ENCODE results near the gene FIS1.
"Not testable (repeated sequence)": the region's sequence is repeated elsewhere in the genome, so short reads cannot be mapped to it uniquely, and the experiment has no call there.

Gene FIS1

GRCh38 chr7:101244375-101245146 is at the start of gene FIS1:
Gene FIS1, minus strand, starts transcription at chr7:101245081. Its CDS starts 77 bp downstream, at chr7:101245004.
- peak; percentile 66 for DNase-seq (ENCODE audit: low read depth)
- peak; percentile 93 for TF ChIP-seq CTCF (IDR thresholded peaks at IDR 0.05; ENCODE audit: control insufficient read depth, extremely low read depth, insufficient read depth)
- peak within 1 kb of the TSS; percentile 98 for H3K4me3 ChIP-seq (ENCODE audit: low read depth, low read length)

DNA sequence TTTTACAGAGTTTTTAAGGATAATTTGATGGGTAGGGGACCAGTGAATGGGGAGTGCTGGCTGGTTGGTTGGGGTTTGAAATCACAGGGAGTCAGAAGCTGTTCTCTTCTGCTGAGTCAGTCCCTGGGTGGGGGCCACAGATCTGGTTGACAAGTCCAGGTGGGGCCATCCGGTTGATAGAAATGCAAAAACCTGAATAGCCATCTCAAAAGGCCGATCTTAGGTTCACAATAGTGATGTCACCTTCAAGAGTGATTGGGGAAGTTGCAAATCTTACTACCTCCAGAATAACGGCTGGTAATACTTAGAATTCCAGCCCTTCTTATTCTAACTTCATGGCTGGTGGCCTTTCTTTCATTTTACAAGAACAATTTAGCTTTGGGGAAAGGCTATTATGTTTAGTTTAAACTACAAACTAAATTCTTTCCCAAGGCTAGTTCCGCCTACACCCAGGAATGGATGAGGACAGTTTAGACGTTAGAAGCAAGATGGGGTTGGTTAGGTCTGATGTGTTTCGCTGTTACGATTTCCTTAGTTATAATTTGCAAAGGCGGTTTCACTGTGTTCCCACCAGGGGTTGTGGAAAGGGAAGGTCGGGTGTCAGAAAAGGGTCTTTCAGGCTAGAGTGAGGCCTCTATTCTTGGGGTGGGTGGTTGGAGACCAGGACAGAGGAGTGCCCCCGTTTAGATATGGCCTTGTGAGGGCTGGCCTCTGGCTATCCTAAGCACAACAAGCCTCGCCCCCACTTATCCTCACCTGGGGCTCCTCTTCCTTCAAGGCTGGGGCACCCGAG is 49.4 kb upstream of the FIS1 start:
- H3K4me3 ChIP-seq (ENCODE audit: low read depth, low read length): no peak overlapping the region
- no peak for TF ChIP-seq CTCF (IDR thresholded peaks at IDR 0.05; ENCODE audit: control insufficient read depth, extremely low read depth, insufficient read depth)
- DNase-seq (ENCODE audit: low read depth): no peak

GRCh38 chr7:101293069-101294021 is 48.5 kb upstream of the FIS1 start:
- not testable (repeated sequence) for H3K4me3 ChIP-seq (ENCODE audit: low read depth, low read length); DNase-seq (ENCODE audit: low read depth)

DNA sequence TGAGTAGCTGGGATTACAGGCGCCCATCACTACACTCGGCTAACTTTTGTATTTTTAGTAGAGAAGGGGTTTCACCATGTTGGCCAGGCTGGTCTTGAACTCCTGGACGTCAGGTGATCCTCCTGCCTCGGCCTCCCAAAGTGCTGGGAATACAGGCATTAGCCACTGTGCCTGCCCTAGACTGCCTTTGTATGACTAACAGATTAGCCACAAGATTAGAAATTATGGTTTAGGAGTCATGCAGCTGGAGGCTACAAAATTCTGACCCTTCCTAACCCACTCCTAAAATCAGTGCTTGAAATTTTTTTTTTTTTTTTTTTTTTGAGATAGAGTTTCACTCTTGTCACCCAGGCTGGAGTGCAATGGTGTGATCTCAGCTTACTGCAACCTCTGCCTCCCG is 47.7 kb upstream of the FIS1 start:
- DNase-seq (ENCODE audit: low read depth); H3K4me3 ChIP-seq (ENCODE audit: low read depth, low read length): not testable (repeated sequence)

DNA sequence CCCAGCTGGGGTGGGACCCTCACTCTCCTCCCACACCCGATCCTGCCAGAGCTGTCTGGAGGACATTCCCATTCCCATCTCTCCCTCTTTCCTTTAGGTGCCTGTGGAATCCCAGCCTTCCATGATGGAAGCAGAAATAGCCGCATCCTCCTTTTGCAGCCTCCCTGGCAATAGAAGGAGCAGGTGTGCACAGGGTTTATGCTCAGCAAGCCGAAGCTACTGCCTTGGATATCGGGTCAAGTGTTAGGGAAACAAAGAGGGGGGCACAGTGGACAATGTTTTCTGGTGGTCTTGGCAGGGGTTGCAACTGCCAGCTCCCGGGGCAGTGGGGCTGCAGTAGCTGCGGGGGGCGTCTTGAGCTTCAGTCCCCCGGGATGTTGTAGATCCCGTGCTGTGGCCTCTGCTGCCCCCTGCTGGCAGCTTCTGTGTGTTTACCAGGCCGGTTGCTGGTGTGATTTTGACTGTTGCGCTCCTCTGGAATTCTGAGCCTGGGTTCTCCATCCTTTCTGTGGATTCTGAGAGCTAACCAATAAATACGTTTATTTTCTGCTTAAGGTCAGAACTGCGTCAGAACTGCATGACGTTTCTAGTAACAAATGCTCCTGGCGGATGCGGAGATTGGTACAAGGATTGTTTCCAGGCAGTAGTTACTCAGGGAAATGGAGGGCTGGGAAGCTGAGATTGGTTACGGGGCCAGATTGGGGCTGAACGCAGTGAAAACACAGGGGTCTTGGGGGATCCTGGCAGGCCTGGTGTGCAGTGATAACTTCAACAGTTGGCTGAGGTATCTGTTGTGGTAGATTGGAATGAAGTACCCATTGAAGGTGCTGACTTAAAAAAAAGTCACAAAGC is 45.5 kb upstream of the FIS1 start:
- DNase-seq (ENCODE audit: low read depth): not testable (repeated sequence)
- H3K4me3 ChIP-seq (ENCODE audit: low read depth, low read length): 0 out of 2 replicates have a peak overlapping the region, but pooled peaks have one; percentile 7
- TF ChIP-seq CTCF (IDR thresholded peaks at IDR 0.05; ENCODE audit: control insufficient read depth, extremely low read depth, insufficient read depth): peak; percentile 56

DNA sequence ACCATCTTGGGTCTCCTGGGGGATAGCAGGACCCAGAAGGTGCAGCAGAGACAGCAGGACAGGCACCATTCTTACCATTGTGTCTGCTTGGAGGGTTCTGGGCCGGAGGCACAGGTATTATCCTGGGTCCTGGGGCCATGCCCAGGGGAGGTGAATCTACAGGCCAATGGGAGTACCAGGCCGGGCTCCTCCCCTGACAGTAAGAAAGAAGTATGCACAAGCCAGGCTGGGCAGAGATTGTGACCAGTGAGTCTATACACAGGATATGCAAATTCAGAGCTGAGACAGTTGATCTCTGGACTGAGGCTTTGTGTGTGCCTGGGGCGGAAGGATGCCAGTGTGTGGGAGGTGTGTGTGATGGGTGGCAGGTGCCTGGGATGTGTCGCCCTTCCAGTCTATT is 44.8 kb upstream of the FIS1 start:
- H3K4me3 ChIP-seq (ENCODE audit: low read depth, low read length): peak overlapping the region; percentile 28; the same call in 1 of the 2 replicates
- peak; percentile 48 for DNase-seq (ENCODE audit: low read depth)

DNA sequence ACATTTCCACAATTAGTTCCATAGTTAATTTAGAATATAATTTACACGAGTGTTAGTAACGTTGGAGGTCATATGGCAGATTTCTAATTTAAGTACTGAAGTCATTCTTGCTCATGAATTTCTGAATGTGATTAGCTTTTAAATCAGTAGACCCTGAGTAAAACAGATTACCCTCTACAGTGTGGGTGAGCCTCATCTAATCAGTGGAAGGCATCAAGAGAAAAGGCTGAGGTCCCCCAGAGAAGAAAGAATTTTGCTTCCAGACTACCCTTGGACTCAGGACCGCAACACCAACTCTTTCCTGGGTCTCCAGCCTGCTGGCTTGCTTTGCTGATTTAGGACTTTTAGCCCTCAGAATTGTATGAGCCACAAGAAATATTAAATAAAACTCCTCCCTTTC is 43.6 kb upstream of the FIS1 start:
- DNase-seq (ENCODE audit: low read depth): no peak
- TF ChIP-seq CTCF (IDR thresholded peaks at IDR 0.05; ENCODE audit: control insufficient read depth, extremely low read depth, insufficient read depth): no peak
- H3K4me3 ChIP-seq (ENCODE audit: low read depth, low read length): no peak overlapping the region

Measured in LNCaP clone FGC (cell line).